GM12878 (cell line): ENCODE data around the gene SNCA. TPM values are rescaled to one million over a fixed set of nuclear protein-coding genes. Genes with fewer than 3 reads are reported as not detected.

ENCODE experiments used
- BMI1 ChIP-seq: fragments of 450-650 bp; IDR thresholded peaks from 2 replicates; pipeline ENCODE4 v1.6.1; 2016; ENCODE audit warnings: mild to moderate bottlenecking, moderate library complexity, borderline replicate concordance
- CHD1 ChIP-seq: IDR thresholded peaks from 2 replicates; pipeline ENCODE4 v1.6.1; 2012; ENCODE audit warnings: low read depth, low read length, improper control_type of control experiment
- EGR1 ChIP-seq, 2 experiments: IDR thresholded peaks; 1 replicate in 1 of 2; 2 replicates in 1 of 2; pipeline ENCODE4 v1.6.1; 2011 to 2012; ENCODE audit warnings: low read depth in 2 of 2, low read length in 2 of 2, borderline replicate concordance in 1 of 2, mild to moderate bottlenecking in 1 of 2, moderate library complexity in 1 of 2
- EZH2 ChIP-seq: IDR thresholded peaks from 2 replicates; pipeline ENCODE4 v1.6.1; 2012; ENCODE audit warnings: low read depth, mild to moderate bottlenecking, control low read depth, inconsistent platforms, low read length, borderline replicate concordance; ENCODE audit not compliant: control insufficient read depth
- FOS ChIP-seq: IDR thresholded peaks from 3 replicates; pipeline ENCODE4 v1.6.1; 2011; ENCODE audit warnings: borderline replicate concordance; ENCODE audit not compliant: insufficient read length; ENCODE audit errors: extremely low read depth
- MEF2B ChIP-seq: fragments of 450-650 bp; IDR thresholded peaks from 2 replicates; pipeline ENCODE4 v1.6.1; 2018; ENCODE audit warnings: mild to moderate bottlenecking, moderate library complexity; ENCODE audit not compliant: partially characterized antibody, poor library complexity, severe bottlenecking
- RBBP5 ChIP-seq: fragments of 200-600 bp; sonication (generic); conservative IDR thresholded peaks from 2 replicates; pipeline ENCODE4 v1.6.1; 2016
- ZBTB4 ChIP-seq: fragments of 450-650 bp; formaldehyde crosslinking; IDR thresholded peaks from 2 replicates; pipeline ENCODE4 v1.4.0; 2022; ENCODE audit warnings: mild to moderate bottlenecking, moderate library complexity
- polyA plus RNA-seq, 11 experiments: library from polyadenylated mRNA; depleted of rRNA in 4 of 11; unstranded in 6 of 11; stranded (reverse) in 5 of 11; fragments of >200 nt; fragmentation: Nextera tagmentation in 4 of 11; fragmentation: Illumina TruSeq in 1 of 11; extraction: Ambion mirVana in 4 of 11; extraction: Trizol in 1 of 11; gene quantifications; 1 replicate in 1 of 11; 2 replicates in 10 of 11; pipeline versions ENCODE4 v1.2.1 to v1.2.3, GENCODE V29; 2011 to 2016; ENCODE audit warnings: inconsistent platforms in 2 of 11, missing spikeins in 2 of 11, low read depth in 1 of 11
- total RNA-seq, 4 experiments: library from RNA; depleted of rRNA in 3 of 4; stranded (reverse); fragments of >200 nt in 3 of 4; fragmentation: Illumina TruSeq in 1 of 4; extraction: Trizol in 1 of 4; gene quantifications; 2 replicates each; pipeline versions ENCODE4 v1.2.1 to v1.2.3, GENCODE V29; 2013 to 2021
- TF ChIP-seq, protein P1 (sequence below): fragments of 450-650 bp; IDR thresholded peaks from 2 replicates; pipeline ENCODE4 v1.6.1; 2017; ENCODE audit warnings: mild to moderate bottlenecking, moderate library complexity

Gene SNCA
- total and polyA plus RNA-seq, 10 of the 15 experiments (the other 5 are each of a cell fraction or from before 2014, with no cell fraction given): 0.22 TPM; not detected in 9

DNA sequence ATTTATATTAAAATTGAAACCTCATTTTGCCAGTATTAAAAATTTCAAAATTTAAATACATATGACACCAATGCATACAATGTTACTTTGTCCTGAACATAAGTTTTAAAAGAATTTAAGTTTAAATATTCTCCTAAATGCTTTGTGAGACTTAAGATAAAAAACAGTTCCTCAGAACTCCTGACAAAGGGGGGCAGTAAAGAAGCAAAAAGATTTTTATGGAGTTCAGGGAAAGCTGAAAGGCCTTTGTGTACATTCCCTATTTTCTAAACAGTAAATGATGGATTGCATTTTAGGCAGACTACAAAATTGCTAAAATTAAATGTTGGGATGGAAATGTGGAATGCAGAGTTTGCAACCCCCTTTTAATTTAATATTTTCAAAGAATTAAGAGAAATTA is 81.7 kb downstream of the SNCA start (continued):
- TF ChIP-seq CHD1 (no peak), MEF2B (no peak), EGR1 (IDR thresholded peaks at IDR 0.05; ENCODE audit: borderline replicate concordance in 1 of 2, low read depth in 2 of 2, low read length in 2 of 2) (no peak), ZBTB4 (CRISPR knock-in tag) (no peak), EZH2 (no peak), BMI1 (no peak), FOS (no peak), RBBP5 (no peak)
- TF ChIP-seq, protein P1, sequence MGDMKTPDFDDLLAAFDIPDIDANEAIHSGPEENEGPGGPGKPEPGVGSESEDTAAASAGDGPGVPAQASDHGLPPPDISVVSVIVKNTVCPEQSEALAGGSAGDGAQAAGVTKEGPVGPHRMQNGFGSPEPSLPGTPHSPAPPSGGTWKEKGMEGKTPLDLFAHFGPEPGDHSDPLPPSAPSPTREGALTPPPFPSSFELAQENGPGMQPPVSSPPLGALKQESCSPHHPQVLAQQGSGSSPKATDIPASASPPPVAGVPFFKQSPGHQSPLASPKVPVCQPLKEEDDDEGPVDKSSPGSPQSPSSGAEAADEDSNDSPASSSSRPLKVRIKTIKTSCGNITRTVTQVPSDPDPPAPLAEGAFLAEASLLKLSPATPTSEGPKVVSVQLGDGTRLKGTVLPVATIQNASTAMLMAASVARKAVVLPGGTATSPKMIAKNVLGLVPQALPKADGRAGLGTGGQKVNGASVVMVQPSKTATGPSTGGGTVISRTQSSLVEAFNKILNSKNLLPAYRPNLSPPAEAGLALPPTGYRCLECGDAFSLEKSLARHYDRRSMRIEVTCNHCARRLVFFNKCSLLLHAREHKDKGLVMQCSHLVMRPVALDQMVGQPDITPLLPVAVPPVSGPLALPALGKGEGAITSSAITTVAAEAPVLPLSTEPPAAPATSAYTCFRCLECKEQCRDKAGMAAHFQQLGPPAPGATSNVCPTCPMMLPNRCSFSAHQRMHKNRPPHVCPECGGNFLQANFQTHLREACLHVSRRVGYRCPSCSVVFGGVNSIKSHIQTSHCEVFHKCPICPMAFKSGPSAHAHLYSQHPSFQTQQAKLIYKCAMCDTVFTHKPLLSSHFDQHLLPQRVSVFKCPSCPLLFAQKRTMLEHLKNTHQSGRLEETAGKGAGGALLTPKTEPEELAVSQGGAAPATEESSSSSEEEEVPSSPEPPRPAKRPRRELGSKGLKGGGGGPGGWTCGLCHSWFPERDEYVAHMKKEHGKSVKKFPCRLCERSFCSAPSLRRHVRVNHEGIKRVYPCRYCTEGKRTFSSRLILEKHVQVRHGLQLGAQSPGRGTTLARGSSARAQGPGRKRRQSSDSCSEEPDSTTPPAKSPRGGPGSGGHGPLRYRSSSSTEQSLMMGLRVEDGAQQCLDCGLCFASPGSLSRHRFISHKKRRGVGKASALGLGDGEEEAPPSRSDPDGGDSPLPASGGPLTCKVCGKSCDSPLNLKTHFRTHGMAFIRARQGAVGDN: no peak
